K562 (cell line): Measurements from ENCODE around the gene SLC9C2. TPM values are rescaled to one million over a fixed set of nuclear protein-coding genes. Genes with fewer than 3 reads are reported as not detected.

Experiments used
- ASH1L ChIP-seq: fragments of 450-650 bp; IDR thresholded peaks from 2 replicates; pipeline ENCODE4 v1.6.1; 2018; ENCODE audit warnings: borderline replicate concordance, mild to moderate bottlenecking, low read depth; ENCODE audit not compliant: partially characterized antibody
- ATF1 ChIP-seq, 2 experiments: fragments of 450-650 bp in 1 of 2; IDR thresholded peaks; 2 replicates each; pipeline ENCODE4 v1.6.1; 2016; ENCODE audit warnings: missing compliant biosample characterization in 1 of 2, missing genetic modification characterization in 1 of 2
- BCOR ChIP-seq: fragments of 450-650 bp; IDR thresholded peaks from 2 replicates; pipeline ENCODE4 v1.6.1; 2016
- PML ChIP-seq: IDR thresholded peaks from 2 replicates; pipeline ENCODE4 v1.6.1; 2012; ENCODE audit warnings: low read length, inconsistent platforms
- RBM39 ChIP-seq: fragments of 200-400 bp; formaldehyde crosslinking; optimal IDR thresholded peaks from 2 replicates; pipeline ENCODE3; 2018; ENCODE audit warnings: low read depth, low read length
- ZNF384 ChIP-seq: IDR thresholded peaks from 2 replicates; pipeline ENCODE4 v1.6.1; 2012; ENCODE audit warnings: low read depth, low read length, improper control_type of control experiment
- ZNF780A ChIP-seq: fragments of 250-450 bp; sonication (Bioruptor Pico); IDR thresholded peaks from 2 replicates; pipeline ENCODE4 v1.5.0; 2021; ENCODE audit warnings: mild to moderate bottlenecking
- polyA plus RNA-seq, 8 experiments: library from polyadenylated mRNA; depleted of rRNA in 4 of 8; stranded (reverse) in 5 of 8; unstranded in 3 of 8; fragments of >200 nt; fragmentation: Nextera tagmentation in 2 of 8; fragmentation: Illumina TruSeq in 1 of 8; extraction: Ambion mirVana in 2 of 8; extraction: Trizol in 1 of 8; gene quantifications; 2 replicates each; pipeline versions ENCODE4 v1.2.1 to v1.2.3, GENCODE V29; 2011 to 2014; ENCODE audit warnings: inconsistent platforms in 1 of 8, missing spikeins in 1 of 8
- total RNA-seq, 7 experiments: library from RNA; depleted of rRNA in 6 of 7; stranded (reverse); fragments of >200 nt in 6 of 7; fragmentation: Illumina TruSeq in 2 of 7; extraction: Trizol in 2 of 7; gene quantifications; 2 replicates each; pipeline versions ENCODE4 v1.2.1 to v1.2.3, GENCODE V29; 2011 to 2021; ENCODE audit warnings: low replicate concordance in 1 of 7
- TF ChIP-seq, protein P1 (sequence below), 2 experiments: fragments of 150-350 bp in 1 of 2; IDR thresholded peaks; 2 replicates each; pipeline ENCODE4 v1.6.1; 2012 to 2016; ENCODE audit warnings: low read depth in 2 of 2, low read length in 2 of 2, mild to moderate bottlenecking in 1 of 2, moderate library complexity in 1 of 2
- TF ChIP-seq, protein P2 (sequence below): fragments of 250-450 bp; sonication (Bioruptor Pico); IDR thresholded peaks from 2 replicates; pipeline ENCODE4 v1.5.0; 2020; ENCODE audit warnings: mild to moderate bottlenecking, borderline replicate concordance
- TF ChIP-seq, protein P3 (sequence below): fragments of 250-450 bp; sonication (Bioruptor Pico); IDR thresholded peaks from 2 replicates; pipeline ENCODE4 v1.5.0; 2022; ENCODE audit warnings: mild to moderate bottlenecking
- TF ChIP-seq, protein P4 (sequence below): conservative IDR thresholded peaks from 2 replicates; pipeline ENCODE4 v1.6.1; 2011; ENCODE audit warnings: low read depth, mild to moderate bottlenecking, low read length; ENCODE audit not compliant: control insufficient read depth
- TF ChIP-seq, protein P5 (sequence below): fragments of 200-400 bp; formaldehyde crosslinking; IDR thresholded peaks from 2 replicates; pipeline ENCODE4 v1.6.1; 2017; ENCODE audit warnings: mild to moderate bottlenecking, low read depth, low read length, moderate library complexity
- TF ChIP-seq, protein P6 (sequence below): sonication (generic); formaldehyde crosslinking; IDR thresholded peaks from 2 replicates; pipeline ENCODE4 v1.9.0; 2022; ENCODE audit warnings: mild to moderate bottlenecking, missing genetic modification reagents

SLC9C2 gene
- total and polyA plus RNA-seq, 9 of the 15 experiments (the other 6 are each of a cell fraction or from before 2014, with no cell fraction given): 0.11 to 0.22 (median 0.15) TPM; not detected in 5

DNA sequence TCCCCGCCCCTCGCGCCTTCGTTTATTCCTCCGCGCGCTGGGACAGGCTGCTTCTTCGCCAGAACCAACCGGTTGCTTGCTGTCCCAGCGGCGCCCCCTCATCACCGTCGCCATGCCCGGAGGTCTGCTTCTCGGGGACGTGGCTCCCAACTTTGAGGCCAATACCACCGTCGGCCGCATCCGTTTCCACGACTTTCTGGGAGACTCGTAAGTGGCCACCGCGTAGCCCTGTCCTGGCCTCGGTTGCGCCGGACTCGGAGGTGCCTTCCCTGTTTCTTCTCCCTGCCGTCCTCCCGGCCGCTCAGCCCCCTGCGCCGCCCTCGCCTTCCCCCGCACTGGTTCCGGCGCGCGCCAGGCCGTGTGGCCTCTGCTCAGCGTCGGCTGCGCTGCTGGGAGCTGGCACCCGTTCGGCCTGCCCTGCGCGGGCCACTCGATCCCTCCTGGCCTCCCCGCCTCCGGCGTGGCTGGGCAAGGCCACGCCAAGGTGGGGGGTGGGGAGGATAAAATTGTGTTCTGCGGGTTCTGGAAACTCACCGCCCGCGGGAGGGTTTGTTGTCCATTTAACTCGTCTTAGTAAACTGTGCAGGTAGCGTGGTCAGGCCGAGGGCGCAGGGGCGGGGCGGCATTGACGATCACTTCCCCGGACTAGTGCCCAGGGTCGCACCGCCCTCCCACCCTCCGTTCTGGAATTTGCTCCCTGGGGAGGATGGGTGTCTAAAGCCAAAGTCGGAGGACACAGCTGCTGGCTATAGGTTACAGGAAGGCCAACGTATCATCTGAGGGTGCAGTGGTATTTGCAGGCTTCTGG, 125.4 kb downstream of the SLC9C2 start, which contains the start of gene PRDX6 (continued):
- TF ChIP-seq, protein P1, sequence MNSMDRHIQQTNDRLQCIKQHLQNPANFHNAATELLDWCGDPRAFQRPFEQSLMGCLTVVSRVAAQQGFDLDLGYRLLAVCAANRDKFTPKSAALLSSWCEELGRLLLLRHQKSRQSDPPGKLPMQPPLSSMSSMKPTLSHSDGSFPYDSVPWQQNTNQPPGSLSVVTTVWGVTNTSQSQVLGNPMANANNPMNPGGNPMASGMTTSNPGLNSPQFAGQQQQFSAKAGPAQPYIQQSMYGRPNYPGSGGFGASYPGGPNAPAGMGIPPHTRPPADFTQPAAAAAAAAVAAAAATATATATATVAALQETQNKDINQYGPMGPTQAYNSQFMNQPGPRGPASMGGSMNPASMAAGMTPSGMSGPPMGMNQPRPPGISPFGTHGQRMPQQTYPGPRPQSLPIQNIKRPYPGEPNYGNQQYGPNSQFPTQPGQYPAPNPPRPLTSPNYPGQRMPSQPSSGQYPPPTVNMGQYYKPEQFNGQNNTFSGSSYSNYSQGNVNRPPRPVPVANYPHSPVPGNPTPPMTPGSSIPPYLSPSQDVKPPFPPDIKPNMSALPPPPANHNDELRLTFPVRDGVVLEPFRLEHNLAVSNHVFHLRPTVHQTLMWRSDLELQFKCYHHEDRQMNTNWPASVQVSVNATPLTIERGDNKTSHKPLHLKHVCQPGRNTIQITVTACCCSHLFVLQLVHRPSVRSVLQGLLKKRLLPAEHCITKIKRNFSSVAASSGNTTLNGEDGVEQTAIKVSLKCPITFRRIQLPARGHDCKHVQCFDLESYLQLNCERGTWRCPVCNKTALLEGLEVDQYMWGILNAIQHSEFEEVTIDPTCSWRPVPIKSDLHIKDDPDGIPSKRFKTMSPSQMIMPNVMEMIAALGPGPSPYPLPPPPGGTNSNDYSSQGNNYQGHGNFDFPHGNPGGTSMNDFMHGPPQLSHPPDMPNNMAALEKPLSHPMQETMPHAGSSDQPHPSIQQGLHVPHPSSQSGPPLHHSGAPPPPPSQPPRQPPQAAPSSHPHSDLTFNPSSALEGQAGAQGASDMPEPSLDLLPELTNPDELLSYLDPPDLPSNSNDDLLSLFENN (IDR thresholded peaks at IDR 0.05; ENCODE audit: low read depth in 2 of 2, low read length in 2 of 2): peak in 1 of 2 experiments; percentile 36; a peak in 1 of 4 replicates
- TF ChIP-seq RBM39 (no peak), BCOR (peak; percentile 61; the same call in 1 of the 2 replicates), ATF1 (CRISPR knock-in tag; IDR thresholded peaks at IDR 0.05) (no peak), ATF1 (tag; IDR thresholded peaks at IDR 0.05) (peak; percentile 50), ZNF780A (CRISPR knock-in tag) (no peak), PML (peak; percentile 70; the same call in 1 of the 2 replicates), ASH1L (no peak), ZNF384 (no peak)
- TF ChIP-seq, protein P2, sequence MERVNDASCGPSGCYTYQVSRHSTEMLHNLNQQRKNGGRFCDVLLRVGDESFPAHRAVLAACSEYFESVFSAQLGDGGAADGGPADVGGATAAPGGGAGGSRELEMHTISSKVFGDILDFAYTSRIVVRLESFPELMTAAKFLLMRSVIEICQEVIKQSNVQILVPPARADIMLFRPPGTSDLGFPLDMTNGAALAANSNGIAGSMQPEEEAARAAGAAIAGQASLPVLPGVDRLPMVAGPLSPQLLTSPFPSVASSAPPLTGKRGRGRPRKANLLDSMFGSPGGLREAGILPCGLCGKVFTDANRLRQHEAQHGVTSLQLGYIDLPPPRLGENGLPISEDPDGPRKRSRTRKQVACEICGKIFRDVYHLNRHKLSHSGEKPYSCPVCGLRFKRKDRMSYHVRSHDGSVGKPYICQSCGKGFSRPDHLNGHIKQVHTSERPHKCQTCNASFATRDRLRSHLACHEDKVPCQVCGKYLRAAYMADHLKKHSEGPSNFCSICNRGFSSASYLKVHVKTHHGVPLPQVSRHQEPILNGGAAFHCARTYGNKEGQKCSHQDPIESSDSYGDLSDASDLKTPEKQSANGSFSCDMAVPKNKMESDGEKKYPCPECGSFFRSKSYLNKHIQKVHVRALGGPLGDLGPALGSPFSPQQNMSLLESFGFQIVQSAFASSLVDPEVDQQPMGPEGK (CRISPR knock-in tag): no peak
- TF ChIP-seq, protein P3, sequence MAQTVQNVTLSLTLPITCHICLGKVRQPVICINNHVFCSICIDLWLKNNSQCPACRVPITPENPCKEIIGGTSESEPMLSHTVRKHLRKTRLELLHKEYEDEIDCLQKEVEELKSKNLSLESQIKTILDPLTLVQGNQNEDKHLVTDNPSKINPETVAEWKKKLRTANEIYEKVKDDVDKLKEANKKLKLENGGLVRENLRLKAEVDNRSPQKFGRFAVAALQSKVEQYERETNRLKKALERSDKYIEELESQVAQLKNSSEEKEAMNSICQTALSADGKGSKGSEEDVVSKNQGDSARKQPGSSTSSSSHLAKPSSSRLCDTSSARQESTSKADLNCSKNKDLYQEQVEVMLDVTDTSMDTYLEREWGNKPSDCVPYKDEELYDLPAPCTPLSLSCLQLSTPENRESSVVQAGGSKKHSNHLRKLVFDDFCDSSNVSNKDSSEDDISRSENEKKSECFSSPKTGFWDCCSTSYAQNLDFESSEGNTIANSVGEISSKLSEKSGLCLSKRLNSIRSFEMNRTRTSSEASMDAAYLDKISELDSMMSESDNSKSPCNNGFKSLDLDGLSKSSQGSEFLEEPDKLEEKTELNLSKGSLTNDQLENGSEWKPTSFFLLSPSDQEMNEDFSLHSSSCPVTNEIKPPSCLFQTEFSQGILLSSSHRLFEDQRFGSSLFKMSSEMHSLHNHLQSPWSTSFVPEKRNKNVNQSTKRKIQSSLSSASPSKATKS (CRISPR knock-in tag): no peak
- TF ChIP-seq, protein P4, sequence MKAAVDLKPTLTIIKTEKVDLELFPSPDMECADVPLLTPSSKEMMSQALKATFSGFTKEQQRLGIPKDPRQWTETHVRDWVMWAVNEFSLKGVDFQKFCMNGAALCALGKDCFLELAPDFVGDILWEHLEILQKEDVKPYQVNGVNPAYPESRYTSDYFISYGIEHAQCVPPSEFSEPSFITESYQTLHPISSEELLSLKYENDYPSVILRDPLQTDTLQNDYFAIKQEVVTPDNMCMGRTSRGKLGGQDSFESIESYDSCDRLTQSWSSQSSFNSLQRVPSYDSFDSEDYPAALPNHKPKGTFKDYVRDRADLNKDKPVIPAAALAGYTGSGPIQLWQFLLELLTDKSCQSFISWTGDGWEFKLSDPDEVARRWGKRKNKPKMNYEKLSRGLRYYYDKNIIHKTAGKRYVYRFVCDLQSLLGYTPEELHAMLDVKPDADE: 0 out of 2 replicates have a peak, but pooled peaks have one; percentile 76
- TF ChIP-seq, protein P5, sequence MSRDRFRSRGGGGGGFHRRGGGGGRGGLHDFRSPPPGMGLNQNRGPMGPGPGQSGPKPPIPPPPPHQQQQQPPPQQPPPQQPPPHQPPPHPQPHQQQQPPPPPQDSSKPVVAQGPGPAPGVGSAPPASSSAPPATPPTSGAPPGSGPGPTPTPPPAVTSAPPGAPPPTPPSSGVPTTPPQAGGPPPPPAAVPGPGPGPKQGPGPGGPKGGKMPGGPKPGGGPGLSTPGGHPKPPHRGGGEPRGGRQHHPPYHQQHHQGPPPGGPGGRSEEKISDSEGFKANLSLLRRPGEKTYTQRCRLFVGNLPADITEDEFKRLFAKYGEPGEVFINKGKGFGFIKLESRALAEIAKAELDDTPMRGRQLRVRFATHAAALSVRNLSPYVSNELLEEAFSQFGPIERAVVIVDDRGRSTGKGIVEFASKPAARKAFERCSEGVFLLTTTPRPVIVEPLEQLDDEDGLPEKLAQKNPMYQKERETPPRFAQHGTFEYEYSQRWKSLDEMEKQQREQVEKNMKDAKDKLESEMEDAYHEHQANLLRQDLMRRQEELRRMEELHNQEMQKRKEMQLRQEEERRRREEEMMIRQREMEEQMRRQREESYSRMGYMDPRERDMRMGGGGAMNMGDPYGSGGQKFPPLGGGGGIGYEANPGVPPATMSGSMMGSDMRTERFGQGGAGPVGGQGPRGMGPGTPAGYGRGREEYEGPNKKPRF: no peak
- TF ChIP-seq, protein P6, sequence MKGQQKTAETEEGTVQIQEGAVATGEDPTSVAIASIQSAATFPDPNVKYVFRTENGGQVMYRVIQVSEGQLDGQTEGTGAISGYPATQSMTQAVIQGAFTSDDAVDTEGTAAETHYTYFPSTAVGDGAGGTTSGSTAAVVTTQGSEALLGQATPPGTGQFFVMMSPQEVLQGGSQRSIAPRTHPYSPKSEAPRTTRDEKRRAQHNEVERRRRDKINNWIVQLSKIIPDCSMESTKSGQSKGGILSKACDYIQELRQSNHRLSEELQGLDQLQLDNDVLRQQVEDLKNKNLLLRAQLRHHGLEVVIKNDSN: peak; percentile 46; the same call in 1 of the 2 replicates
